Parathyroid adenoma (tissue), 2 donors: Measurements from ENCODE around the gene PRPF38B.

Experiments used
- H2AFZ ChIP-seq: fragments of 300-600 bp; sonication (generic); one replicate; pipeline ENCODE4 v1.7.0; 2017; ENCODE audit warnings: antibody characterized with exemption, mild to moderate bottlenecking
- H3K27ac ChIP-seq: fragments of 300-600 bp; sonication (generic); one replicate; pipeline ENCODE4 v1.7.0; 2017
- H3K27me3 ChIP-seq: fragments of 300-600 bp; sonication (generic); one replicate; pipeline ENCODE4 v1.7.0; 2017; ENCODE audit warnings: low read length; ENCODE audit not compliant: control insufficient read depth, insufficient read depth
- H3K36me3 ChIP-seq: fragments of 300-600 bp; sonication (generic); one replicate; pipeline ENCODE4 v1.7.0; 2017; ENCODE audit warnings: low read length; ENCODE audit not compliant: control insufficient read depth, insufficient read depth
- H3K4me1 ChIP-seq: fragments of 300-600 bp; sonication (generic); one replicate; pipeline ENCODE4 v1.7.0; 2017; ENCODE audit warnings: control low read depth
- H3K4me2 ChIP-seq: fragments of 300-600 bp; sonication (generic); one replicate; pipeline ENCODE4 v1.7.0; 2017; ENCODE audit warnings: low read length
- H3K4me3 ChIP-seq: fragments of 300-600 bp; sonication (generic); one replicate; pipeline ENCODE4 v1.7.0; 2017; ENCODE audit warnings: low read depth, low read length
- H3K79me2 ChIP-seq: fragments of 300-600 bp; sonication (generic); one replicate; pipeline ENCODE4 v1.7.0; 2017; ENCODE audit warnings: control low read depth
- H3K9ac ChIP-seq: fragments of 300-600 bp; sonication (generic); one replicate; pipeline ENCODE4 v1.7.0; 2017; ENCODE audit warnings: mild to moderate bottlenecking
- H3K9me3 ChIP-seq: fragments of 300-600 bp; sonication (generic); one replicate; pipeline ENCODE4 v1.7.0; 2017; ENCODE audit warnings: low read length; ENCODE audit not compliant: control insufficient read depth
- CTCF ChIP-seq: fragments of 300-600 bp; sonication (generic); IDR thresholded peaks from one replicate; pipeline ENCODE4 v1.7.0; 2017; ENCODE audit warnings: antibody characterized with exemption, mild to moderate bottlenecking
- donor health status: primary hyperparathyroidism.

The PRPF38B gene

GRCh38 chr1:108747171-108747850 lies 55.2 kb downstream of the PRPF38B start:
- H2AFZ ChIP-seq, result peak overlapping the region; percentile 88
- peak overlapping the region; percentile 97 for H3K4me3 ChIP-seq
- TF ChIP-seq CTCF, result no peak
- H3K27me3 ChIP-seq, result no peaks in the 10 kb centered on the region
- H3K9ac ChIP-seq, result no peak overlapping the region
- H3K27ac ChIP-seq, result peak overlapping the region; percentile 84
- no peaks in the 10 kb centered on the region for H3K79me2 ChIP-seq
- H3K4me1 ChIP-seq, result no peaks in the 10 kb centered on the region
- H3K9me3 ChIP-seq, result no peaks in the 10 kb centered on the region
- H3K36me3 ChIP-seq, result no peaks in the 10 kb centered on the region
- H3K4me2 ChIP-seq, result peak overlapping the region; percentile 82

GRCh38 chr1:108747898-108748297 lies 55.8 kb downstream of the PRPF38B start:
- H3K9me3 ChIP-seq, result no peaks in the 10 kb centered on the region
- no peak overlapping the region for H2AFZ ChIP-seq
- no peak overlapping the region for H3K27ac ChIP-seq
- peak overlapping the region; percentile 97 for H3K4me3 ChIP-seq
- H3K4me1 ChIP-seq, result no peaks in the 10 kb centered on the region
- H3K27me3 ChIP-seq, result no peaks in the 10 kb centered on the region
- no peak for TF ChIP-seq CTCF
- no peaks in the 10 kb centered on the region for H3K36me3 ChIP-seq
- no peak overlapping the region for H3K9ac ChIP-seq
- H3K4me2 ChIP-seq, result peak overlapping the region; percentile 82
- no peaks in the 10 kb centered on the region for H3K79me2 ChIP-seq

GRCh38 chr1:108749081-108749480 lies 57.0 kb downstream of the PRPF38B start:
- Histone ChIP-seq H3K27ac (no peak overlapping the region), H3K4me2 (no peak overlapping the region), H3K9ac (no peak overlapping the region), H2AFZ (no peak overlapping the region), H3K79me2 (no peaks in the 10 kb centered on the region), H3K4me1 (no peaks in the 10 kb centered on the region), H3K27me3 (no peaks in the 10 kb centered on the region), H3K36me3 (no peaks in the 10 kb centered on the region), H3K9me3 (no peaks in the 10 kb centered on the region), H3K4me3 (no peak overlapping the region)
- TF ChIP-seq CTCF, result no peak

GRCh38 chr1:108750476-108751181 lies 58.5 kb downstream of the PRPF38B start:
- no peak overlapping the region for H2AFZ ChIP-seq
- H3K79me2 ChIP-seq, result no peaks in the 10 kb centered on the region
- no peak overlapping the region for H3K4me3 ChIP-seq
- no peak overlapping the region for H3K27ac ChIP-seq
- no peaks in the 10 kb centered on the region for H3K9me3 ChIP-seq
- H3K27me3 ChIP-seq, result no peaks in the 10 kb centered on the region
- no peak overlapping the region for H3K9ac ChIP-seq
- no peaks in the 10 kb centered on the region for H3K4me1 ChIP-seq
- no peaks in the 10 kb centered on the region for H3K36me3 ChIP-seq
- no peak overlapping the region for H3K4me2 ChIP-seq
- no peak for TF ChIP-seq CTCF
